Endothelial cell of umbilical vein (primary cell): ENCODE results near the gene PTPRK. TPM values are rescaled to one million over a fixed set of nuclear protein-coding genes. Genes with fewer than 3 reads are reported as not detected.

ENCODE experiments used
- BruUV-seq: library from RNA; stranded (reverse); fragments of 400-500 nt; replicated peaks from 2 replicates; lab custom pipeline; 2021; lab: Mats Ljungman, UMichigan
- CTCF ChIA-PET: fragments of 300-600, 350-600 bp; sonication (Branson Sonifier 250); formaldehyde crosslinking; loops from one replicate; lab custom pipeline; 2021; ENCODE audit warnings: antibody characterized with exemption, inconsistent platforms; lab: Charles Lee
- POLR2A ChIA-PET: fragments of 300-600, 350-600 bp; sonication (Branson Sonifier 250); formaldehyde crosslinking; loops from one replicate; lab custom pipeline; 2021; ENCODE audit warnings: antibody characterized with exemption, inconsistent platforms; lab: Charles Lee
- DNase-seq: peaks from one replicate; pipeline ENCODE4 v3.0.0-alpha.2; 2011; ENCODE audit warnings: low read depth, low spot score
- FAIRE-seq: peaks from 2 replicates; lab custom pipeline; 2011; peaks lifted over from hg19 to GRCh38; lab: Jason Lieb, UNC
- H2AFZ ChIP-seq: 2 replicates; pipeline ENCODE4 v1.6.0; 2012; ENCODE audit warnings: low read depth, low read length, control low read depth, inconsistent platforms
- H3K27ac ChIP-seq: 2 replicates; pipeline ENCODE4 v1.5.1; 2011; ENCODE audit warnings: low read depth, mild to moderate bottlenecking, control low read depth, low read length, moderate library complexity; ENCODE audit not compliant: insufficient read depth
- H3K27me3 ChIP-seq, 2 experiments: 2 replicates each; pipeline versions ENCODE4 v1.6.0 to v1.6.1; 2011; ENCODE audit warnings: low read length in 2 of 2, mixed read lengths in 1 of 2; ENCODE audit not compliant: control insufficient read depth in 2 of 2, insufficient read depth in 2 of 2
- H3K36me3 ChIP-seq, 2 experiments: 2 replicates in 1 of 2; 3 replicates in 1 of 2; pipeline ENCODE4 v1.5.1; 2011; ENCODE audit warnings: low read length in 2 of 2, mild to moderate bottlenecking in 1 of 2, moderate library complexity in 1 of 2; ENCODE audit not compliant: control insufficient read depth in 2 of 2, insufficient read depth in 2 of 2; ENCODE audit errors: extremely low read depth in 1 of 2
- H3K4me1 ChIP-seq: 3 replicates; pipeline ENCODE4 v1.5.1; 2011; ENCODE audit warnings: mild to moderate bottlenecking, low read length; ENCODE audit not compliant: control insufficient read depth, insufficient read depth; ENCODE audit errors: extremely low read depth
- H3K4me2 ChIP-seq: 2 replicates; pipeline ENCODE4 v1.6.1; 2011; ENCODE audit warnings: low read length, control low read depth, mixed read lengths; ENCODE audit not compliant: insufficient read depth
- H3K4me3 ChIP-seq, 3 experiments: fragments of 200-600 bp in 1 of 3; sonication (generic), shearing (Covaris generic) in 1 of 3; replicated peaks in 1 of 3; 2 replicates each; pipeline ENCODE4 v1.5.1; 2011 to 2016; ENCODE audit warnings: control low read depth in 3 of 3, low read length in 3 of 3, mild to moderate bottlenecking in 2 of 3, inconsistent platforms in 1 of 3, low read depth in 1 of 3, moderate library complexity in 1 of 3; ENCODE audit not compliant: insufficient read depth in 1 of 3
- H3K79me2 ChIP-seq: 2 replicates; pipeline ENCODE4 v1.6.0; 2012; ENCODE audit warnings: low read length, inconsistent platforms; ENCODE audit not compliant: control insufficient read depth, insufficient read depth
- H3K9ac ChIP-seq: replicated peaks from 2 replicates; pipeline ENCODE3; 2011; ENCODE audit warnings: low read length, control low read depth; ENCODE audit not compliant: insufficient read depth; ENCODE audit errors: extremely low read depth
- H3K9me1 ChIP-seq: replicated peaks from 3 replicates; pipeline ENCODE4 v1.6.0; 2011; ENCODE audit warnings: mild to moderate bottlenecking, low read length; ENCODE audit not compliant: control insufficient read depth, insufficient read depth; ENCODE audit errors: extremely low read depth
- H3K9me3 ChIP-seq: replicated peaks from 2 replicates; pipeline ENCODE4 v1.5.1; 2012; ENCODE audit warnings: low read length, inconsistent platforms; ENCODE audit not compliant: control insufficient read depth, insufficient read depth
- H4K20me1 ChIP-seq: replicated peaks from 2 replicates; pipeline ENCODE3; 2011; ENCODE audit warnings: mild to moderate bottlenecking, low read length; ENCODE audit not compliant: control insufficient read depth, insufficient read depth; ENCODE audit errors: extremely low read depth
- EZH2 ChIP-seq: IDR thresholded peaks from 2 replicates; pipeline ENCODE4 v1.6.1; 2012; ENCODE audit warnings: borderline replicate concordance, low read depth, mild to moderate bottlenecking, moderate library complexity, low read length, inconsistent platforms; ENCODE audit not compliant: severe bottlenecking
- FOS ChIP-seq: IDR thresholded peaks from 2 replicates; pipeline ENCODE4 v1.6.1; 2011; ENCODE audit warnings: mild to moderate bottlenecking, low read length, moderate library complexity, borderline replicate concordance; ENCODE audit not compliant: insufficient read depth
- GATA2 ChIP-seq: IDR thresholded peaks from 2 replicates; pipeline ENCODE4 v1.7.0; 2011; ENCODE audit warnings: low read depth, mild to moderate bottlenecking, moderate library complexity, mixed read lengths, low read length; ENCODE audit not compliant: insufficient read length, insufficient read depth
- JUN ChIP-seq: IDR thresholded peaks from 2 replicates; pipeline ENCODE4 v1.6.1; 2011; ENCODE audit warnings: borderline replicate concordance, low read depth; ENCODE audit not compliant: insufficient read length, insufficient read depth
- MAX ChIP-seq: IDR thresholded peaks from 2 replicates; pipeline ENCODE4 v1.6.1; 2011; ENCODE audit not compliant: insufficient read depth, insufficient read length
- MYC ChIP-seq: IDR thresholded peaks from one replicate; pipeline ENCODE4 v1.6.1; 2011; ENCODE audit warnings: mild to moderate bottlenecking, low read depth, low read length
- POLR2A ChIP-seq: IDR thresholded peaks from 2 replicates; pipeline ENCODE4 v1.6.1; 2012; ENCODE audit warnings: low read depth, mild to moderate bottlenecking, control low read depth, low read length
- POLR2AphosphoS5 ChIP-seq: IDR thresholded peaks from 2 replicates; pipeline ENCODE4 v1.6.1; 2012; ENCODE audit warnings: low read depth, mild to moderate bottlenecking, control low read depth, low read length, moderate library complexity; ENCODE audit not compliant: insufficient read depth
- dilution Hi-C: fragments of 300-500 bp; cut with MboI; formaldehyde crosslinking; loops from one replicate; pipeline ENCODE4 v1.15.0; 2019; ENCODE audit warnings: low sequenced_read_pairs; ENCODE audit not compliant: extremely low pct_ligation_motif_present
- intact Hi-C: fragments of 100-400 bp; cut with micrococcal nuclease; formaldehyde crosslinking; loops from one replicate; pipeline ENCODE4 v1.10.0; 2022
- polyA plus RNA-seq, 4 experiments: library from polyadenylated mRNA; depleted of rRNA in 3 of 4; stranded (reverse) in 3 of 4; unstranded in 1 of 4; fragments of >200 nt; gene quantifications; 2 replicates each; pipeline versions ENCODE4 v1.2.1 to v1.2.3, GENCODE V29; 2011 to 2012; ENCODE audit warnings: missing spikeins in 1 of 4
- total RNA-seq: library from RNA; stranded (reverse); gene quantifications from 2 replicates; pipeline ENCODE4 v1.2.3, GENCODE V29; 2021
- TF ChIP-seq, protein P1 (sequence below), 2 donors: IDR thresholded peaks; 1 replicate in 1 of 2; 2 replicates in 1 of 2; pipeline ENCODE4 v1.5.1; 2011; ENCODE audit warnings: low read length in 2 of 2, mild to moderate bottlenecking in 2 of 2, moderate library complexity in 2 of 2, control low read depth in 1 of 2, inconsistent platforms in 1 of 2, low read depth in 1 of 2; ENCODE audit not compliant: insufficient read depth in 1 of 2; ENCODE audit errors: extremely low read depth in 1 of 2

PTPRK gene
- total and polyA plus RNA-seq, 2 donors (not counting 3 experiments of a cell fraction or from before 2014, with no cell fraction given) = 15.2 to 74.0 TPM

DNA sequence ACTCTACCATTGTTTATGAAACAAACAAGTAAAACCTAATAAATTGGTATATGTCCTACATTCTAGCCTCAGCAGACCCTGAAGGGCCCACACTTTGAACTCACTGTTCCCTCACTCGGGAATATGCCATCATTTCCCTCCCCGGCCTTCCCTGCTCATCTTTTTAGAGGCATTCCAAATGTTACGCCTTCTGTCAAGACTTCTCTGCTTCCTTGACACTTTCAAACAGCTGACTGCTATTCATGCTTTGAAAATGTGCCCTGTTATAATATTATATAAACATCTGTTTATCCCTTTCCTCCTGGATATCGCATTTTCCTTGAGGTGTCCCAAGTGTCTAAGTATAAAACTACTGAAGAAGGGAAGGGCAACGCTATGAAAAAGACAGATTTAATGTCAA, 370.0 kb downstream of the PTPRK start:
- Histone ChIP-seq H3K79me2 (no peaks in the 10 kb centered on the region), H3K9me3 (no peaks in the 10 kb centered on the region), H3K9ac (no peak overlapping the region), H3K4me3 (no peak overlapping the region), H2AFZ (no peak overlapping the region), H3K9me1 (no peaks in the 10 kb centered on the region), H4K20me1 (no peaks in the 10 kb centered on the region), H3K4me1 (no peaks in the 10 kb centered on the region), H3K36me3 (peaks cover 0 to 2% of the 10 kb centered on the region in 2 experiments), H3K27ac (no peak overlapping the region), H3K4me2 (no peak overlapping the region), H3K27me3 (no peaks in the 10 kb centered on the region)
- DNase-seq (no peak), FAIRE-seq (no peak)
- ChIA-PET CTCF (interaction anchor here (1.0 to 1.4 kb wide), 2 partner anchors 11 to 13 kb away, joined by 3 to 4 read pairs; no protein-coding TSS in a partner anchor), POLR2A (no interaction called here)
- BruUV-seq = no TSS peak
- intact Hi-C loops (no loop called here), dilution Hi-C loops (no loop called here)
- TF ChIP-seq GATA2 (no peak), FOS (no peak), MAX (no peak), POLR2AphosphoS5 (no peak)

DNA sequence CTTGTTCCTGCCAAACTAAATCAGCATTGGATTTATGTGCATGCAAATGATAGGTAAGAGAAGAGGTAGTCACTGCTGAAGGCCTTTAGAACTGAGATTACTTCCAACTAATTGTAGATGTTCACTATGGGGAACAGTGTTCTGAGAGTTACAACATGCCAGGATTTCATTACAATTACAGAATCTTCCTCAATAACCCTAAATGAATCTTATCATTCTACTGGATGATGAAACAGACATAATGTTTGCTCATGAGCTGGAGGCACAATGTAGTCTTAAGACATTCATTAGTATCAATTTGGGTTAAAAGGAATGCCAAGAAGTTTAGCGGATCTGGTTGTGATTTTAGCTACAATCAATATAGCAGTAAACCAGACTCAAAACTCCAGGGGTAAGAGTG, 370.6 kb downstream of the PTPRK start:
- no peak for TF ChIP-seq POLR2AphosphoS5
- no peak for TF ChIP-seq FOS
- TF ChIP-seq, protein P1, sequence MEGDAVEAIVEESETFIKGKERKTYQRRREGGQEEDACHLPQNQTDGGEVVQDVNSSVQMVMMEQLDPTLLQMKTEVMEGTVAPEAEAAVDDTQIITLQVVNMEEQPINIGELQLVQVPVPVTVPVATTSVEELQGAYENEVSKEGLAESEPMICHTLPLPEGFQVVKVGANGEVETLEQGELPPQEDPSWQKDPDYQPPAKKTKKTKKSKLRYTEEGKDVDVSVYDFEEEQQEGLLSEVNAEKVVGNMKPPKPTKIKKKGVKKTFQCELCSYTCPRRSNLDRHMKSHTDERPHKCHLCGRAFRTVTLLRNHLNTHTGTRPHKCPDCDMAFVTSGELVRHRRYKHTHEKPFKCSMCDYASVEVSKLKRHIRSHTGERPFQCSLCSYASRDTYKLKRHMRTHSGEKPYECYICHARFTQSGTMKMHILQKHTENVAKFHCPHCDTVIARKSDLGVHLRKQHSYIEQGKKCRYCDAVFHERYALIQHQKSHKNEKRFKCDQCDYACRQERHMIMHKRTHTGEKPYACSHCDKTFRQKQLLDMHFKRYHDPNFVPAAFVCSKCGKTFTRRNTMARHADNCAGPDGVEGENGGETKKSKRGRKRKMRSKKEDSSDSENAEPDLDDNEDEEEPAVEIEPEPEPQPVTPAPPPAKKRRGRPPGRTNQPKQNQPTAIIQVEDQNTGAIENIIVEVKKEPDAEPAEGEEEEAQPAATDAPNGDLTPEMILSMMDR (IDR thresholded peaks at IDR 0.05; ENCODE audit: extremely low read depth in 1 of 2, insufficient read depth in 1 of 2, low read depth in 1 of 2, low read length in 2 of 2) = no peak
- no peak for TF ChIP-seq POLR2A
- no peak for TF ChIP-seq MYC
- no peak for TF ChIP-seq GATA2
- no peak for TF ChIP-seq JUN
- TF ChIP-seq EZH2 = no peak
- no peak for TF ChIP-seq MAX
- Histone ChIP-seq H4K20me1 (no peaks in the 10 kb centered on the region), H3K4me1 (no peaks in the 10 kb centered on the region), H3K36me3 (peaks cover 0 to 2% of the 10 kb centered on the region in 2 experiments), H2AFZ (no peak overlapping the region), H3K27me3 (no peaks in the 10 kb centered on the region), H3K9ac (no peak overlapping the region), H3K79me2 (no peaks in the 10 kb centered on the region), H3K9me3 (no peaks in the 10 kb centered on the region), H3K4me3 (no peak overlapping the region), H3K27ac (no peak overlapping the region), H3K4me2 (no peak overlapping the region), H3K9me1 (no peaks in the 10 kb centered on the region)
- FAIRE-seq = no peak
- no peak for DNase-seq
- POLR2A ChIA-PET = no interaction called here
- CTCF ChIA-PET = interaction anchor here (1.0 to 1.4 kb wide), 2 partner anchors 10 to 12 kb away, joined by 3 to 4 read pairs; no protein-coding TSS in a partner anchor
- intact Hi-C loops (no loop called here), dilution Hi-C loops (no loop called here)
- no TSS peak for BruUV-seq
